ENCODE data around the gene TSPAN13. TPM values are rescaled to one million over a fixed set of nuclear protein-coding genes. Genes with fewer than 3 reads are reported as not detected.

The TSPAN13 gene
- polyA plus RNA-seq, 3 donors, result 22.2 to 27.8 (median 27.2) TPM

Other genes with a start within 250 kb of the TSPAN13 start
- not detected for gene LRRC72, start 226.9 kb upstream of the TSPAN13 start, polyA plus RNA-seq (ENCODE audit: insufficient read length in 3 of 3)
- gene ANKMY2, start 108.0 kb upstream of the TSPAN13 start, polyA plus RNA-seq (ENCODE audit: insufficient read length in 3 of 3), result 10 to 100 TPM; 28.4 to 37.9 (median 36.3) TPM
- gene BZW2, start 107.6 kb upstream of the TSPAN13 start, polyA plus RNA-seq (ENCODE audit: insufficient read length in 3 of 3), result 10 to 100 TPM; 74.7 to 87.0 (median 75.4) TPM
- gene AGR2, start 51.2 kb downstream of the TSPAN13 start, polyA plus RNA-seq (ENCODE audit: insufficient read length in 3 of 3), result 10 to 100 TPM; 59.1 to 74.6 (median 66.8) TPM
- gene AGR3, start 128.2 kb downstream of the TSPAN13 start, polyA plus RNA-seq (ENCODE audit: insufficient read length in 3 of 3), result 1 to 10 TPM in 2 of 3 donors, under 1 TPM in 1; 0.90 to 4.9 (median 2.5) TPM